ENCODE measurements around the gene PHACTR3. TPM values are rescaled to one million over a fixed set of nuclear protein-coding genes. Genes with fewer than 3 reads are reported as not detected.

Gene PHACTR3
- total RNA-seq, 1 experiment from 2014 or later: not detected

GRCh38 chr20:59777331-59777725 lies 173.0 kb downstream of the PHACTR3 start:
- H3K79me1 ChIP-seq (ENCODE audit: insufficient read depth, low read depth, low read length, poor library complexity, severe bottlenecking): no peaks in the 10 kb centered on the region
- no peak overlapping the region for H3T11ph ChIP-seq (ENCODE audit: low read length)
- H3K4ac ChIP-seq (ENCODE audit: low read depth, low read length): no peak overlapping the region
- H2AFZ ChIP-seq (ENCODE audit: low read length): no peak overlapping the region
- H3K14ac ChIP-seq (ENCODE audit: insufficient read depth, low read length): no peak overlapping the region
- H2AK5ac ChIP-seq (ENCODE audit: insufficient read length, low read length): no peak overlapping the region
- no peaks in the 10 kb centered on the region for H3K36me3 Mint-ChIP-seq (ENCODE audit: insufficient read depth in 1 of 3, low read depth in 3 of 3)
- no peak overlapping the region for H2BK12ac ChIP-seq (ENCODE audit: insufficient read length, low read depth, low read length)
- no peak overlapping the region for H3K18ac ChIP-seq (ENCODE audit: insufficient read length, low read depth, low read length)
- H3K4me2 ChIP-seq (ENCODE audit: insufficient read depth, insufficient read length, low read length): no peak overlapping the region
- H4K5ac ChIP-seq (ENCODE audit: insufficient read length, low read depth, low read length): no peak overlapping the region
- no peak overlapping the region for H2BK5ac ChIP-seq (ENCODE audit: insufficient read length, low read length)
- H3K23ac ChIP-seq (ENCODE audit: insufficient read length, low read depth, low read length): no peak overlapping the region
- DNase-seq: peak; percentile 8
- no peak overlapping the region for H3K27ac ChIP-seq (ENCODE audit: insufficient read length, low read depth, low read length)
- H3K27me3 Mint-ChIP-seq (ENCODE audit: low read depth): peaks cover 35% of the 10 kb centered on the region
- no peak for TF ChIP-seq CTCF (conservative IDR thresholded peaks at IDR 0.05)
- H2BK120ac ChIP-seq (ENCODE audit: low read depth, low read length, poor library complexity, severe bottlenecking): no peak overlapping the region
- H4K91ac ChIP-seq (ENCODE audit: insufficient read length, low read depth, low read length): no peak overlapping the region
- no peak overlapping the region for H3K56ac ChIP-seq (ENCODE audit: insufficient read length, low read depth, low read length)
- WGBS (ENCODE audit: extremely low coverage, insufficient read length, low lambda C conversion rate): no CpG with 5 or more reads among the region's 3 CpGs
- H3K79me2 ChIP-seq (ENCODE audit: insufficient read depth, low read length): no peaks in the 10 kb centered on the region
- no peak overlapping the region for H3K4me3 Mint-ChIP-seq
- no peak overlapping the region for H3K27ac Mint-ChIP-seq
- H3K27me3 ChIP-seq (ENCODE audit: insufficient read depth, low read length): no peaks in the 10 kb centered on the region; the same call in 1 of the 2 replicates
- H3K23me2 ChIP-seq (ENCODE audit: insufficient read length, low read depth, low read length, poor library complexity, severe bottlenecking): no peaks in the 10 kb centered on the region
- no peaks in the 10 kb centered on the region for H3K4me1 ChIP-seq (ENCODE audit: insufficient read depth, low read length)
- no peaks in the 10 kb centered on the region for H4K20me1 ChIP-seq (ENCODE audit: control insufficient read depth, insufficient read depth, insufficient read length)
- no peak overlapping the region for H3K9ac ChIP-seq (ENCODE audit: extremely low read depth, insufficient read length, low read length)
- H3K4me1 Mint-ChIP-seq: no peaks in the 10 kb centered on the region
- H3K9me3 ChIP-seq (ENCODE audit: control insufficient read depth, low read depth, low read length): no peaks in the 10 kb centered on the region
- H4K8ac ChIP-seq (replicated peaks; ENCODE audit: insufficient read length, low read depth, low read length): no peak overlapping the region
- no peak overlapping the region for H2BK20ac ChIP-seq (ENCODE audit: low read depth, low read length, poor library complexity, severe bottlenecking)
- peaks cover 0 to 33% of the 10 kb centered on the region in 2 experiments; a peak in 2 of 5 replicates for H3K9me3 Mint-ChIP-seq
- no peak overlapping the region for H2BK15ac ChIP-seq (ENCODE audit: low read depth, low read length)

All from H9 (cell line).